GM23338 (cell line): Measurements from ENCODE around the gene ID4.

Experiments
- EZH2 ChIP-seq: fragments of 200-600 bp; sonication (generic); IDR thresholded peaks from one replicate; pipeline ENCODE4 v1.8.0; 2017; ENCODE audit warnings: antibody characterized with exemption, mild to moderate bottlenecking, low read depth; ENCODE audit not compliant: unreplicated experiment
- EZH2phosphoT487 ChIP-seq: fragments of 200-600 bp; sonication (generic); IDR thresholded peaks from one replicate; pipeline ENCODE4 v1.8.1; 2018; ENCODE audit warnings: antibody characterized with exemption; ENCODE audit not compliant: unreplicated experiment
- JUNB ChIP-seq: IDR thresholded peaks from one replicate; pipeline ENCODE4 v1.6.1; 2016; ENCODE audit warnings: antibody characterized with exemption; ENCODE audit not compliant: unreplicated experiment
- POLR2AphosphoS5 ChIP-seq: IDR thresholded peaks from 2 replicates; pipeline ENCODE4 v1.6.1; 2016; ENCODE audit warnings: antibody characterized with exemption, low read depth
- TF ChIP-seq, protein P1 (sequence below), 2 experiments: fragments of 200-600 bp in 1 of 2; sonication (generic) in 1 of 2; conservative IDR thresholded peaks; 2 replicates each; pipeline versions ENCODE4 v1.5.1 to v1.6.1; 2016 to 2017; ENCODE audit warnings: antibody characterized with exemption in 2 of 2, low read depth in 2 of 2, mild to moderate bottlenecking in 2 of 2, moderate library complexity in 1 of 2

DNA sequence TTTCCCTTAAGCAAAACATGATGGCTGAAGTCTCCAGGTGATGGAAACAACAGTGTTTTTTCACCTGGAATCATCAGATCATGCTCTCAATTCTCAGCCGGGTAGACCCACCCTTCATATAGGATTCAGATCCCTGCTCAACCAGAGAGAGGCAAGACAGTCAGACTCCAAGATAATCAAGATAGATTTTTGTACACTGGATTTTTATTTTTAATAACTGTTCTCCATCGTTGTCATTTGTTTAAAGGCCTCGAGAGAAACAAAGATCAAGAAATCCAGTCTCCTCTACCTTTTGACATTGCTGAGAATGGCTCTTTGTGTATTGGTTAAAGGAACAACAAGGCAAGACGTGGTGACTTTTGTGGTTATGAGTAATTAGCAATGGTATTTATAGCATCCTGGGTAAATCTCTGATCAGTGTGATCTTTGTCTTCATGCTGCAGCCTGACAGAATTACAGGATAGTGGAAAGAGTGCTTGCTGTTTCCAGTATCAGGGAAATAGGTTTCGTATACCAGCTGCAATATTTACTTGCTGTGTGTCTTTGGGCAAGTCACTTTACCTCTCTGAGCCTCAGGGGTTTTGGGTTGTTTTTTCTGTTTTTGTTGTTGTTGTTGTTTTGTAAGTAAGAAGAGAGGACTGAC, 29.9 kb downstream of the ID4 start:
- TF ChIP-seq EZH2 (no peak), EZH2phosphoT487 (no peak), POLR2AphosphoS5 (no peak), JUNB (no peak)
- TF ChIP-seq, protein P1, sequence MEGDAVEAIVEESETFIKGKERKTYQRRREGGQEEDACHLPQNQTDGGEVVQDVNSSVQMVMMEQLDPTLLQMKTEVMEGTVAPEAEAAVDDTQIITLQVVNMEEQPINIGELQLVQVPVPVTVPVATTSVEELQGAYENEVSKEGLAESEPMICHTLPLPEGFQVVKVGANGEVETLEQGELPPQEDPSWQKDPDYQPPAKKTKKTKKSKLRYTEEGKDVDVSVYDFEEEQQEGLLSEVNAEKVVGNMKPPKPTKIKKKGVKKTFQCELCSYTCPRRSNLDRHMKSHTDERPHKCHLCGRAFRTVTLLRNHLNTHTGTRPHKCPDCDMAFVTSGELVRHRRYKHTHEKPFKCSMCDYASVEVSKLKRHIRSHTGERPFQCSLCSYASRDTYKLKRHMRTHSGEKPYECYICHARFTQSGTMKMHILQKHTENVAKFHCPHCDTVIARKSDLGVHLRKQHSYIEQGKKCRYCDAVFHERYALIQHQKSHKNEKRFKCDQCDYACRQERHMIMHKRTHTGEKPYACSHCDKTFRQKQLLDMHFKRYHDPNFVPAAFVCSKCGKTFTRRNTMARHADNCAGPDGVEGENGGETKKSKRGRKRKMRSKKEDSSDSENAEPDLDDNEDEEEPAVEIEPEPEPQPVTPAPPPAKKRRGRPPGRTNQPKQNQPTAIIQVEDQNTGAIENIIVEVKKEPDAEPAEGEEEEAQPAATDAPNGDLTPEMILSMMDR (conservative IDR thresholded peaks at IDR 0.05; ENCODE audit: low read depth in 2 of 2), result no peak
